HG03575 (cell line): Measurements from ENCODE around the gene H2AZ2.
"Not testable (repeated sequence)": the region's sequence is repeated elsewhere in the genome, so short reads cannot be mapped to it uniquely, and the experiment has no call there.

Experiments
- ATAC-seq: cut with Tn5 transposase; IDR thresholded peaks from one replicate; pipeline ENCODE4 v1.9.1; 2021; ENCODE audit not compliant: unreplicated experiment, insufficient number of reproducible peaks, low FRiP score; ENCODE audit errors: extremely low read depth

Gene H2AZ2

GRCh38 chr7:44793919-44794318 is 54.0 kb downstream of the H2AZ2 start:
- ATAC-seq: no peak

- ATAC-seq: no peak
Observed at GRCh38 chr7:44791278-44792219, 56.3 kb downstream of the H2AZ2 start.

DNA sequence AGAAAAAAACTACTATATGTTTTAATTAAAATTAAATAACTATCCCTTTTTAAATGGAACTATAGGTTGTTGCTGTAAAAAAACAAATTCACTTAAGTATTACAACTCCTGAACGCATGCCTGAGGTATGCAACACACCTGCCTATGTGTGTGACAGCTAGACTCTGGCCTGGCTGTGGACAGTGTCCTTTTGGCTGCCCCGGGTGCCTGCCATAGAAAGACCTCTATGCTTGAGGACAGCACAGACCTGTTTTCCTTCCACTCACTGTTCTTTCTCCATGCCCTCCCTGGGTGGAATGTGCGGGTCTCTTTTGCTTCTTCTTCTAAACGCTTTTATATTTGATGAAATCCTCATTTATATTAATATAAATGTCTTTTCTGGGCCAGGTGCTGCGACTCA is 57.9 kb downstream of the H2AZ2 start:
- no peak for ATAC-seq

- no peak for ATAC-seq
Observed at GRCh38 chr7:44787762-44788161, 60.1 kb downstream of the H2AZ2 start.

GRCh38 chr7:44787041-44787440 is 60.8 kb downstream of the H2AZ2 start:
- ATAC-seq: no peak

GRCh38 chr7:44785218-44785617 is 62.7 kb downstream of the H2AZ2 start:
- ATAC-seq: not testable (repeated sequence)

GRCh38 chr7:44784364-44784763 is 63.5 kb downstream of the H2AZ2 start:
- ATAC-seq: no peak

GRCh38 chr7:44783407-44783806 is 64.5 kb downstream of the H2AZ2 start:
- no peak for ATAC-seq

DNA sequence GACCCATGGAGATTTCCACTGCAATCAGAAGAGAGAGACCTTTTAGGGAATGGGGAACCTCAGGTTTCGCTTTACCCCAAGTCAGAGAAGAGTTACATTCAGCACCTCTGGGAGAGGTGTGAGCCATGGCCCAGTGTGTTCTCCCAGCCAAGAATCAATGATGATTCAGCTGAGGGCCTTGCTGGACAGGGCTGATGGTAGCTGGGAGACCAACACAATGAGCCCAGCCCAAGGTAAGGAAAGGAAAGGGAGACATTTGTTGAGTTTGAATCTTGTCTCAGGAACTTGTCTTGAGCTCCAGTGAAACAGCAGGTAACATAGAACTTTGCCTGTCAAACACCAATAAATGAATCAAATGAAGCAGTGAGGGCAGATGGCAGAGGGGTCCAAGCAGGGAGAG is 65.4 kb downstream of the H2AZ2 start:
- no peak for ATAC-seq
